ENCODE measurements around the gene CKS1B.

CKS1B gene

GRCh38 chr1:155016231-155016831, 41.9 kb downstream of the CKS1B start:
- DNase-seq = no peak

GRCh38 chr1:155017041-155017945, 42.8 kb downstream of the CKS1B start:
- peak; percentile 94 for DNase-seq

GRCh38 chr1:155017946-155018316, 43.5 kb downstream of the CKS1B start:
- DNase-seq = no peak

GRCh38 chr1:155018617-155019348, 44.3 kb downstream of the CKS1B start:
- DNase-seq = no peak

- no peak for DNase-seq
Measured at GRCh38 chr1:155019377-155020245, 45.1 kb downstream of the CKS1B start.

GRCh38 chr1:155022136-155022926, 47.9 kb downstream of the CKS1B start:
- no peak for DNase-seq

GRCh38 chr1:155022927-155023236, 48.4 kb downstream of the CKS1B start:
- DNase-seq = peak; percentile 61

- DNase-seq = no peak
Measured at GRCh38 chr1:155023627-155024026, 49.1 kb downstream of the CKS1B start.

- DNase-seq = no peak
Measured at GRCh38 chr1:155024315-155024714, 49.8 kb downstream of the CKS1B start.

GRCh38 chr1:155026154-155026553, 51.7 kb downstream of the CKS1B start:
- no peak for DNase-seq

- DNase-seq = no peak
Measured at GRCh38 chr1:155026588-155026987, 52.1 kb downstream of the CKS1B start.
